GM19452 (cell line): ENCODE measurements around the gene BRWD1.
"Not testable (repeated sequence)": the region's sequence is repeated elsewhere in the genome, so short reads cannot be mapped to it uniquely, and the experiment has no call there.

Experiments used
- ATAC-seq: cut with Tn5 transposase; IDR thresholded peaks from one replicate; pipeline ENCODE4 v1.9.1; 2021; ENCODE audit not compliant: unreplicated experiment

The BRWD1 gene

DNA sequence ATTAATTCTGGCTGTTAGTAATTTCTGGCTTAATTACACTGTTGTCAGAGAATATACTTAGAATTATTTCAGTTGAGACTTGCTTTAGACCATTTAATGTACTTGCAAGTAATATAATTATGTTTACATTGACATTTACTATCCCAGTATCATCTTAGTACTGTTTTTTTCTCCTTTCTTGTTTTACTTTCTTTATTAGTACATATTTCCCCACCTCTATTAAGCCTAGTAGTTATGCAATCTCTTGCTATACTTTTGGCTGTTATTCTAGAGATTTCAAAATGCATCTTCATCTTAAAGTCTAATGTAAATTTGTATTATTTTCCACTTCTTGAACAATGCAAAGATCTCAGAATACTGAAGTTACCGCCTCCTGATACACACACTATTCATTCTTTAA is 24.4 kb downstream of the BRWD1 start:
- no peak for ATAC-seq

DNA sequence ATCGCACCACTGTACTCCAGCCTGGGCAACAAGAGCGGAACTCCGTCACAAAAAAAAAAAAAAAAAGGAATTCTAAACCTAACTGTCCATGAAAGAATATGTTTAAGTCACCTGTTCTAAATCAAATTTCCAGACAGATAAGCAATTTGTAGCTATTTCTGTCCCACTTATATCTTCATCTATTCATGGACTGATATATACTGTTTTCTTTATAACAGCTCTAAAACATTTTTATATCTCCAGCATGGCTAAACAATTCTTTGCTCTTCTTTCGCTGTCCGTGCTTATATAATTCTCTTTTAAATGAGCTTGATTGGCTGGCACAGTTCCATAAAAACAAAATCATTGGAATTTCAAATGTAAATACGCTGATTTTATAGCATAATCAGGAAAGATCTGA is 30.5 kb downstream of the BRWD1 start:
- ATAC-seq = no peak

DNA sequence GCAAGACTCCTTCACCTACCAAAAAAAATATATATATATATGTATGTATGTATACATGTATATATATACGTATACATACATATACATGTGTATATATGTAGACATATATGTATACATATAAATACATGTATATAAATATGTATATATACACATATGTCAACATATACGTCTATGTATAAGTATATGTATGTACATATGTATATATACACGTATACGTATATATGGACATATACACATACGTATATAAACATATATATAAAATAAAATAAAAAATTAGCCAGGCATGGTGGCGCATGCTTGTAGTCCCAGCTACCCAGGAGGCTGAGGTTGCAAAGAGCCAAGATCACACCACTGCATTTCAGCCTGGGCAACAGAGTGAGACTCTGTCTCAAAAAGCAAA is 31.6 kb downstream of the BRWD1 start:
- no peak for ATAC-seq

DNA sequence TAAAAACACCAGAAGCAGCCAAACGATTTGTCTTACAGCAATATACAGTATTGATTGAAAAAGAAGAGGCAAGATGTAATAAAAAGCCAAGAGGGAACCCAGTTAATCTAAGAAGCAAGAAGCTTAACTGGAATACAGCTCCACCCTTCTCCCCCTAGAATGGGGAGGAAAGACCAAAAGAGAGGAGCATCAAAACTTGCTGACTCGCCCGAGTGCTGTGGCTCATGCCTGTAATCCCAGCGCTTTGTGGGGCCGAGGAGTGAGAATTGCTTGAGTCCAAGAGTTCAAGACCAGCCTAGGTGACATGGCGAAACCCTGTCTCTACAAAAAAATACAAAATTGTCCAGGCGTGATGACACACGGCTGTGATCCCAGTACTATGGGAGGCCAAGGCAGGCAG is 32.2 kb downstream of the BRWD1 start:
- no peak for ATAC-seq

DNA sequence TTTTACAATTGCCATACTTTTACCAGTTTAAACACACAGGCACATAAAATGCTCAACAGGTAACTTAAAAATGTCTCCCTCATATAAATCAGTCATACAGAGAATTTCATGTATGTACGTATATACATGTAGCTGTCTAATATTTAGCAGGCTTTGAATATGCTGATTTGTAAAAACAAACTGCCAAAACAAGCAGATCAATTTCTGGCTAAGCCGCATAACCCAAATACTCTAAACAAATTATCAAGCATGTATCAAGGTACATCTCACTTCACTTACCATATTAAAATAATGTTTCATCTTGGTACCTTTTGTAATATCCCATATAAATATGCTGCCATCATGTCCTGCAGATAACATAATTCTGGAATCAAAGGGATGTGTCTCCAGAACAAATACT is 43.8 kb downstream of the BRWD1 start:
- ATAC-seq = no peak

DNA sequence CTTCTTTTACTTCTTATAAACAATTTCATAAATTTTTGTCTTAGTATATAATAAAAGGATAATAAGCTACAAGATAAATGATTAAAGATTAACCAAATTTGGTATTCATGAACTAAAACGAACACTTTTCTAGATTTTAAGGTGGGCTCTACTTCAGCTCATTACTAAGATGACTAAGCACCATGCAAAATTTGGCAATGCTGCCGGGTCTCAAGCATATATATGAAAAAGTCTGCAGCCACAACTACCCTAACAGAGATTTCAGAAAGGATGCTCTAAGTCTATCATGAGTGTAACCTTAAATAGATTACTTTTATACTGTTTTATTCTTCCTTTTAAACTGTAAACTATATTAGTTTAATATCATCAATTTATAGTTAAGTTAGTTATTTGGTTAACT is 47.8 kb downstream of the BRWD1 start:
- no peak for ATAC-seq

DNA sequence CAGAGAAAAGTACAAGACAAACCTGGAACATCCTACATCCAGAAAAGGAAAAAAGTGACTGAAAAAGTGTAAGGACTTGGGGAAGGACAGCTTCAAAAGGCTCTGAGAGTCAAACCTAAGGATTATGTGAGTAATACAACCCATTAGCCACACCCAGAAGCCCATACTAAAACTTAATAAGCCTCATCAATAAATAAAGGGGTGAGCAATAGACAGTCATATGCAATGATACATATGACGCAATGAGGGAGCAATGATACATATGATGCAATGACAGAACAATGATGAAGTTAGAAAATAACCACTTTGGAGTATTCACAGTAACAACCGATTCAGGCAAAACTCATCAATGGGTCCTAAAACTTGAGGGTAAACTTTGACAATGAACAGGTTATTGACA is 50.1 kb downstream of the BRWD1 start:
- ATAC-seq = no peak

DNA sequence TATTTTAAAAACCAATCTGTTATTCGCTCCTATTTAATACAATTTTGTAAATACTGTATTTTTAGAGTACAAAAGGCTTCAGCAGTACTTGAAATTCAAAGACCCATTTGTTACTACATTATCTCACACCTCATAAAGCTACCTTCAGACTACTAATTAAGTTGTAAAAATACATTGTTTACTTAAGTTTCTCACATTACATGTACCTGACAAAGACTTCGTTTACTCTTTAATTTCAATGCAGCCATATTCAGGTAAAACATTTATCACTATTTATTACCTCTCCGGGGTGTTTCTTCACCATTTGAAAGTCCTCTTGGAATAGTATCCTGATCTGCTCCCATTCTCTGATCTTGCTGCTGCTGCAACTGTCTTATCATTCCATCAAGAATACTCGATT is 55.2 kb downstream of the BRWD1 start:
- ATAC-seq = no peak

DNA sequence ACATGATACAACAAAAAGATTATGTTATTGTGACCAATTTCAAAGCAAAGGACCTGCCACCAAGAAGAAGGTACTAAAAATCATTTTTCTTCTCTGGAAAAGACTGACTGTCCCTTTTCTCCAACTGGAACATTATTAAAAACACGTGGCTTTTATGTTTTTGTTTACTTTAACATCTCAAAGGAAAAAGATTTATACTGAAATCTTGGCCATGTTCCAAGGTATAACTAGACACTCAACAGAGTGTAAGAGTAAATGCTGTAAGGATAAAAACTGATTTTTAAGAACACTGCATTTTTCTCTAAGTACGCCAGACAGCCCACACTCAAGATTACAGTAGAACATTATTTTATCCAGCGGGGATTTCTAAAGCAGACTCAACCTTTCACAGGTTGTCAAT is 62.1 kb downstream of the BRWD1 start:
- ATAC-seq = no peak

DNA sequence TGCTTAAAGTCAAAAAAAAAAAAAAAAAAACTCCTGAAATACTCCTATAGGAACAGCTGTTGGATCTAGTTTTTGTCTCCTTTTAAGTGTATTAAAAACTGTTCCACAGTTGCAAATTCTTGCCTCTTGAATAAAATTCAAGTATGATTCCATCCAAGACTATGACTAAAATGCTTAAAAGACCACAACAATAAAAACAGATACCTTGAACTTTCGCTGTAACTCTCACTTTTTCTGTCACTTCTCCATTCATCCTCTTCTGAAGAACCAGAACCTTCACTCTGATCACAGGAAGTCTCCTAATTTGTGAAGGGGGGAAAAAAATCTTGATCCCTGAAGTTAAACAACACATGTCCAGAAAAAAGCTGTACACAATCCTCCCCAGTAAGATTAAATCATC is 75.2 kb downstream of the BRWD1 start:
- ATAC-seq = no peak

DNA sequence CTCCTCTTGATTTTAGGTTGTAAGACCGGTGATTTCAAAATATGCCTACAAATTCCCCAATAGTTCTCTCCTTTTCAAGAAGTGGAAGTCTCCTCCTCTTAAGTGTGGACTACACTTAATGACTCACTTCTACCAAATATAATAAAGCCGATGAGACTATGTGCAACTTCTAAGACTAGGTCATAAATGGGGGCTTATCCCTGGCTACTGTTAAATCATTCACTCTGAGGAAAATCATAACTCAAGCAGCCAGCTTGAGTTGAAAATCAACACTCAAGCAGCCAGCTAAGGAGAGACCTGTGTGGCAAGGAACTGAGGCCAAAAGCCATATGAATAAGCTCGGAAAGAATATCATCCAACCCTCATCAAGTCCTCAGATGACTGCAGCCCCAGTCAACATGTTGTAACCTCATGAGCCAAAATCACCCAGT is 80.6 kb downstream of the BRWD1 start:
- no peak for ATAC-seq

DNA sequence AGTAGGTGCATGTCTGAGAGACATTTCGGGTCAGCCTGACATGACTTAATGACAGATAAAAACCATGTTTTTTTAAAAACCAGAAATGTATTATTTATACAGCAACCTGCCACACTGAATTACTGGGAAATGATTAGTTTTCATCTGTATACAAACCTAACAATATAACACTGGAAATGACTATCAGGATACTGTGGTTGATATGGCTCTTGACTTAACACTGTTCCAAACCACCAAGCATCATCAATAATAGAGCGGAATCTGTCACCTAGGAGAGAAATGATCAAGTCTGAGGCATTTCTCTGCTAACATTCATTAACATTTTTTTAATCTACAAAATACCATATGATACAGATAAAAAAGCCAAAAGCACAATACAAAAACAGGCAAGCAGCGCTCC is 88.5 kb downstream of the BRWD1 start:
- no peak for ATAC-seq

DNA sequence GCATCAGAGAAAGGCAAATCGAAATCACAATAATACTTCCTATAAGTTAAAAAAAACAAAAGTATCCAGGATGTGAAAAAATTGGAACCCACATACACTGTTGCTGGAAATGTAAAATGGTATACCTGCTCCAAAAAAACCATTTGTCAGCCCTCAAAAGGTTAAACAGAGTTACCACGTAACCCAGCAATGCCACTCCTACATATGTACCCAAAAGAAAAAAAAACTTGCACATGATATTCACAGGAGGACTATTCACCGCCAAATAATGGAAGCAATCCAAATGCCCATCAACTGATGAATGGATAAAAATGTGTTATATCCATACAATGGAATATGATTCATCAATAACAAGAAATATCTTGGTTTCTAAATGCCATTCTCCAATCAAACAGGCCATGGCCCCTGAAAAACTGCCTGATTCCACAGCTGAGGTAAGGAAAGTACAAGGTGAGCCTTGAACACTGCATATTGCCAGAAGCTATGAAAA is 91.4 kb downstream of the BRWD1 start:
- ATAC-seq = no peak

DNA sequence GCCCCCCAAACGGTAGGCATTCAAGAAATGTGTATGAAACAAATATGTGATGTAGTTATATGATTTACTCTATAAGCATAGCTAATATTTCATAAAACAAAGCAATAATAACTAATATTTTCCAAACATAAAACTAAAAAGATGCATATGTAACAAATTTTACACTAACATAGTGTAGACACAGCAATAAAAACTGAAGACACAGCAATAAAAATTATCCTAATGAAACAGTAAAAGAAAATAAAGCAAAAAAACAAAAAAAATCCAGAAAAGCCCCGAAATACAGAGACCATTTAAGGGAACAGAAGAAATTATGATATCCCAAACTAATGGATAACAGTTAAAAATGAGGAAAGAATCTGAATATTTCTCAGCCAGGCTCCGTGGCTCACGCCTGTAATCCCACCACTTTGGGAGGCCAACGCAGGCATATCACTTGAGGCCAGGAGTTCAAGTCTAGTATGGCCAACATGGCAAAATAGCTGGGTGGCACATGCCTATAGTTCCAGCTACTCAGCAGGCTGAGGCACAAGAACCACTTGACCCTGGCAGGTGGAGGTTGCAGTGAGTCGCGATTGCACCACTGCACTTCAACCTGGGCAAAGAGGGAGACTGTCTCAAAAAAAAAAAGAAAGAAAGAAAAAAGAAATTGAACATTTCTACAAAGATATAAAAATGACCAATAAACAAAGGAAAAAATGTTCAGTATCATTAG is 92.0 kb downstream of the BRWD1 start:
- no peak for ATAC-seq

DNA sequence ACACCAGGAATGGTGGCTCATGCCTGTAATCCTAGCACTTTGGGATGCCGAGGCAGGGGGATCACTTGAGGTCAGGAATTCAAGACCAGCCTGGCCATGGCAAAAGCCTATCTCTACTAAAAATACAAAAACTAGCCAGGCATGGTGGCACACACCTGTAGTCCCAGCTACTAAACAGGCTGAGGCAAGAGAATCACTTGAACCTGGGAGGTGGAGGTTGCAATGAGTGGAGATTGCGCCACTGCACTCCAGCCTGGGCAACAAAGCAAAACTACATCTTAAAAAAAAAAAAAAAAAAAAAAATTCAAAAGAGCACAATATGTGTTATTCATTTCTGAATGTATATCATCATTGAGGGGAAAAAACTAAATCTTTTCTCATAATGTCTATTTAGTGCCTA is 92.6 kb downstream of the BRWD1 start:
- ATAC-seq = not testable (repeated sequence)

DNA sequence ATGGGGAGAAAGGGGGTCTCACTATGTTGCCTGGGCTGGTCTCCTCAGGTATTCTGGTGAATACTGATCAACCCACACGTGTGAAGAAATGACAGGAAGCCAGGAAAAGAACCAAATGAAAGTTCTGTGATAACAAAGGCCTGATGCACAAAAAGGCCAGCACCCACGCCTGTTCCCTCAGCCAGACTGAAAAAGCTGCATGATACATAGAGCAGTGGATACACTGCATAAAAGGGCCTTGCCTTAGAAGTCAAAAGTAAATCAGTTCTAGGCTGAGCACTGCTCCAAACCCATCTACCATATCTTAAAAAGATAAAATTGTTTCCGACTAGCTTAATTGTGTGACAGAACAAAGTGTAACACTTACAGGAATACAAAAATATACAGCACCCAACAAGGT is 93.3 kb downstream of the BRWD1 start:
- ATAC-seq = no peak

DNA sequence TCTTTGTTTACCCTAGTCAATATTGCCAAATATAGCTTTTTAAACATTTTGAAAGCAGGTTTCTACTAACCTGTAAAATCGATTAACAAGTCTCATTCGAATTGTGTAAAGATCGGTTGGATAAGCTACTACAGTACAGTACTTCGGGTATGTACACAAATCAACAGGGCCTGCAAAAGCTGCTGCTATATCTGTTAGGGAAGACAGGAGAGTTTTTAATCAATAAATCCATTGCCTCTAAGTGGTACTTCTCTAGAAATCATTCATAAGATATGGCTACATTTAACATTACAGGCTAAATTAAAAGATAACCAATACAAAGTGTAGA is 95.4 kb downstream of the BRWD1 start:
- ATAC-seq = no peak

DNA sequence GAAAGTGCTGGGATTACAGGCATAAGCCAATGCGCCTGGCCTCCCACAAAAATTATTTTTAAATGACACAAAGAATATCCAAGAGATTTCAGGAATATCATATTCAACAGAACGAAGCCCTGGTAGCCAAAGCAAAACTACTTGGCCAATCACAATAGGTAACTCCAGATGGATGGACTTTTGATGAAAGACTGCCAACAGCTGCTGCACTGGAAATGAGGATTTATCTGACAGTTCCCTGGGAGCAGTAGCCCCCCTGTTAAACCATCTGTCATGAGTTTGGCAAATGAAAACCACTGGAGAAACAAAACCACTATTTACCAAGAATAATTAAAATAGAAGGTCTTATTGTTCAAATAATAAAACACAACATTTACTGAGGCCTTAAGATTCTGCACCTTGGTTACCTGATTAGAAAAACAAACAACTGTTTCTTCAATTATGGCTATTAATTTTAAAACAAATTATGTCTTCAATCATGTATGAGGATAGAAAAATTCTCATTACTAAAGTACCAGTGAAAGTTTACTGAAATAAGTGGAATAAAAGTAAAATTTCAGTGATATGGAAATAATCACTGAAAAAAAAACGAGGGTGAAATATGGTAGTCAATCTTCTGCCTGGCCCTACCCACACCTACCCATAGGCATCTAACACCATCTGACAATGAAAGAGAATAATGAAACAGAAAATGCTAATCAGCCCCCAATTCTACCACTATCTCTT is 95.9 kb downstream of the BRWD1 start:
- no peak for ATAC-seq

DNA sequence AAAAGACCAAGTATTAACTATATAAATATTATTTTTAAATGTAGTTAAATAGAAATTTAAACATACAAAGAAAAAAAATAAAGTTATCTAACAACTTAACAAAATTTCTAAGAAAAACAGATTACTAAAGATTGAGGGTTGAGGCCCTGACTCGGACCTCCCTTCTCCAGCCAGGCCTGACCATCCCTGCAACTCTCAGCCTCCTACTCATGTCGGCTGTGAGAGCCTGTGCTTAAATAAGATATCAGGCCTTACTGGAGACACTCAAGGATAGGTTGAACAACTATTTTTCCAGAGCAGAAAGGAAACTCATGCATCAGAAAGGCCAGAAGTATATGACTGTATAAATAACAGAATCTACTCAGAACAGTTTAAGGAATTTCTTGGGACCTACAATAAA is 97.1 kb downstream of the BRWD1 start:
- no peak for ATAC-seq

DNA sequence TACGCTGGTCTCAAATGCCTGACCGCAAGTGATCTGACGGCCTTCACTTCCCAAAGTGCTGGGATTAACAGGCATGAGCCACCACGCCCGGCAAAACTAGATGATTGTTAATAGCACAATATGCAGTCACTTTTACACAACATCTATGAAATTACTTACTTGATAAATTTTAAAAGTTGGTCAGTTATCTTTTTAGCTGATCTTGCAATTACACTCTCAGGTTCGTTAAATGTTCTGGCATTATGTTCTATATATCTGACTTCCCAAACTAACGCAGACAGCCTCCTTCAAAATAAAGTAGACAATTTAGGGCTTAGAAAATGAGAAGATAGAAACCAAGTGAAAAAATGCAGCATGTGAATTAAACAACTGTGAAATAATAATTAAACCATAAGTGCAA is 98.4 kb downstream of the BRWD1 start:
- no peak for ATAC-seq

DNA sequence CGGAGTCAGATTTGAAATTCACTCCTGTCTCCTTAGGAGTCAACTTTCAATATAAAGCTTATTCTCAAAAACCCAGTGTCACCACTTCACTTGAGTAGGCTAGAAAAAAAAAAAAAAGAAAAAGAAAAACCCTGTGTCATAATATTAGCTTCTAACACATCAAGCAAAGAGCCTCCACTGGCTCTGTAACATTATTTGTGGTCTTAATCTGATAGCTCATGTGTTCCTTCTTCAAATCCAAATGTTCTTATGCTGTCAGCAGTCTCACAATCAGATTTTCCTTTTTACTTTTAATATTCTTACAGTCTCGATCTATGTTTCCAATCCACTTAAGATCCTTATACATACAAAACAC is 104.1 kb downstream of the BRWD1 start:
- no peak for ATAC-seq

DNA sequence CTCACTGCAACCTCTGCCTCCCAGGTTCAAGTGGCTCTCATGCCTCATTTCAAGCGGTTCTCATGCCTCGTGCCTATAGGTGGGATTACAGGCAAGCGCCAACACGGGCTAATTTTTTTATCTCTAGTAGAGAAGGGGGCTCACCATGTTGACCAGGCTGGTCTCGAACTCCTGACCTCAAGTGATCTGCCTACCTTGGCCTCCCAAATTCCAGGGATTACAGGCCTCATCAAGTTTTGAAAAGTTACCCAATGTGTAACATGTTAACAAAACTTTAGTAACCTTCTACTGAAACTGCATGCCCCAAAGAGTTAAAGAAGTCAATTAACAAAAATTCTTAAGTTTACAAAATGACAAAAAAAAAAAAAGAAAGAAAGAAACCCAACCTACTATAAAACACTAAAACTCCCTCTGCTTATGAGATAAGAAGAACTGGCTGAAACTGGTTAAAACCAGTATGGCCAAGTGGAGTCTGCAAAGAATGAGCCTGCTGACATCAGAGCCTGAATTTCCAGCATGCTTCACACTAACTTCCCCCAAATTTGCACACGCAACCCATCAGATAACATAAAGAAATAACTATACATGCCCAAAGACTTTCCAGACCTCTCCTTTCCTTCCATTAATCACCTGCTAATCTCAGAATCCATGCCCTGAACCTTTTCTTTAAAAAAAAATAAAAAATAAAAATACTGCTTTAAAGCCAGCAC is 104.7 kb downstream of the BRWD1 start:
- no peak for ATAC-seq
